CD4-positive, alpha-beta T cell treated with Interleukin-10 for 1 hour (primary cell): ENCODE data around the gene ST6GAL1.
"Not testable (repeated sequence)": the region's sequence is repeated elsewhere in the genome, so short reads cannot be mapped to it uniquely, and the experiment has no call there.

Experiments used
- DNase-seq: peaks from one replicate; pipeline ENCODE4 v3.0.0-alpha.2; 2020

The ST6GAL1 gene

GRCh38 chr3:187025254-187025655 lies 94.9 kb downstream of the ST6GAL1 start:
- peak; percentile 50 for DNase-seq

GRCh38 chr3:187025656-187026316 lies 95.5 kb downstream of the ST6GAL1 start:
- DNase-seq = no peak

GRCh38 chr3:187026317-187026670 lies 96.0 kb downstream of the ST6GAL1 start:
- no peak for DNase-seq

- DNase-seq = peak; percentile 85
Measured at GRCh38 chr3:187027531-187028278, 97.4 kb downstream of the ST6GAL1 start.

- no peak for DNase-seq
Measured at GRCh38 chr3:187031934-187032333, 101.6 kb downstream of the ST6GAL1 start.

GRCh38 chr3:187036394-187036793 lies 106.1 kb downstream of the ST6GAL1 start:
- no peak for DNase-seq

GRCh38 chr3:187039100-187039722 lies 108.9 kb downstream of the ST6GAL1 start:
- no peak for DNase-seq

- no peak for DNase-seq
Measured at GRCh38 chr3:187039723-187040414, 109.5 kb downstream of the ST6GAL1 start.

GRCh38 chr3:187040516-187041361 lies 110.4 kb downstream of the ST6GAL1 start:
- no peak for DNase-seq

GRCh38 chr3:187041362-187042307 lies 111.3 kb downstream of the ST6GAL1 start:
- peak; percentile 69 for DNase-seq

- DNase-seq = no peak
Measured at GRCh38 chr3:187042346-187042745, 112.0 kb downstream of the ST6GAL1 start.

GRCh38 chr3:187042874-187043458 lies 112.6 kb downstream of the ST6GAL1 start:
- no peak for DNase-seq

- no peak for DNase-seq
Measured at GRCh38 chr3:187044206-187044605, 113.9 kb downstream of the ST6GAL1 start.

GRCh38 chr3:187044867-187045552 lies 114.7 kb downstream of the ST6GAL1 start:
- no peak for DNase-seq

GRCh38 chr3:187046033-187046432 lies 115.7 kb downstream of the ST6GAL1 start:
- DNase-seq = no peak

GRCh38 chr3:187049462-187050101 lies 119.3 kb downstream of the ST6GAL1 start:
- DNase-seq = no peak

GRCh38 chr3:187051066-187051465 lies 120.7 kb downstream of the ST6GAL1 start:
- DNase-seq = no peak

- no peak for DNase-seq
Measured at GRCh38 chr3:187051724-187052366, 121.5 kb downstream of the ST6GAL1 start.

- not testable (repeated sequence) for DNase-seq
Measured at GRCh38 chr3:187052427-187052826, 122.1 kb downstream of the ST6GAL1 start.
